HUDEP-2 (cell line): ENCODE measurements around the gene MRGPRX2.

Source experiments
- DNase-seq, 76 experiments: peaks; one replicate each; lab custom pipeline; 2025; ENCODE audit not compliant: unreplicated experiment in 76 of 76; lab: John Stamatoyannopoulos, UW

The MRGPRX2 gene

GRCh38 chr11:19060629-19061028, at the start of gene MRGPRX2:
Gene MRGPRX2, minus strand, starts transcription at chr11:19060717. Its CDS starts 4,315 bp downstream, at chr11:19056402.
- no peak for DNase-seq

- DNase-seq: peak in 11 of 76 experiments; percentile 2 to 49 (median 14)
Measured at GRCh38 chr11:19110295-19110694, 49.8 kb upstream of the MRGPRX2 start.

GRCh38 chr11:19107125-19107524, 46.6 kb upstream of the MRGPRX2 start:
- no peak for DNase-seq

- no peak for DNase-seq
Measured at GRCh38 chr11:19105011-19105410, 44.5 kb upstream of the MRGPRX2 start.

- no peak for DNase-seq
Measured at GRCh38 chr11:19102521-19102900, 42.0 kb upstream of the MRGPRX2 start.

- no peak for DNase-seq
Measured at GRCh38 chr11:19101796-19102520, 41.4 kb upstream of the MRGPRX2 start.

- DNase-seq: no peak
Measured at GRCh38 chr11:19100885-19101284, 40.4 kb upstream of the MRGPRX2 start.

- DNase-seq: no peak
Measured at GRCh38 chr11:19099093-19099492, 38.6 kb upstream of the MRGPRX2 start.

- no peak for DNase-seq
Measured at GRCh38 chr11:19094859-19095258, 34.3 kb upstream of the MRGPRX2 start.

GRCh38 chr11:19093976-19094375, 33.5 kb upstream of the MRGPRX2 start:
- DNase-seq: no peak

- DNase-seq: no peak
Measured at GRCh38 chr11:19092850-19093249, 32.3 kb upstream of the MRGPRX2 start.

GRCh38 chr11:19092342-19092741, 31.8 kb upstream of the MRGPRX2 start:
- no peak for DNase-seq

GRCh38 chr11:19091366-19091765, 30.8 kb upstream of the MRGPRX2 start:
- DNase-seq: no peak

GRCh38 chr11:19089421-19089820, 28.9 kb upstream of the MRGPRX2 start:
- DNase-seq: no peak

- DNase-seq: no peak
Measured at GRCh38 chr11:19088791-19089190, 28.3 kb upstream of the MRGPRX2 start.

- DNase-seq: no peak
Measured at GRCh38 chr11:19087658-19088057, 27.1 kb upstream of the MRGPRX2 start.

- no peak for DNase-seq
Measured at GRCh38 chr11:19084661-19085315, 24.3 kb upstream of the MRGPRX2 start.

GRCh38 chr11:19083166-19083565, 22.6 kb upstream of the MRGPRX2 start:
- DNase-seq: no peak

- no peak for DNase-seq
Measured at GRCh38 chr11:19080579-19080993, 20.1 kb upstream of the MRGPRX2 start.

- DNase-seq: no peak
Measured at GRCh38 chr11:19079643-19080440, 19.3 kb upstream of the MRGPRX2 start.

- DNase-seq: no peak
Measured at GRCh38 chr11:19077965-19078364, 17.4 kb upstream of the MRGPRX2 start.
